Measurements from ENCODE around the gene KRTDAP. TPM values are rescaled to one million over a fixed set of nuclear protein-coding genes. Genes with fewer than 3 reads are reported as not detected.
A peak's percentile ranks its signal among the peaks of the same experiment; 100 is the strongest.
"Not testable (repeated sequence)": the region's sequence is repeated elsewhere in the genome, so short reads cannot be mapped to it uniquely, and the experiment has no call there.

Gene KRTDAP
- total RNA-seq, 1 donor from 2014 or later = not detected

DNA sequence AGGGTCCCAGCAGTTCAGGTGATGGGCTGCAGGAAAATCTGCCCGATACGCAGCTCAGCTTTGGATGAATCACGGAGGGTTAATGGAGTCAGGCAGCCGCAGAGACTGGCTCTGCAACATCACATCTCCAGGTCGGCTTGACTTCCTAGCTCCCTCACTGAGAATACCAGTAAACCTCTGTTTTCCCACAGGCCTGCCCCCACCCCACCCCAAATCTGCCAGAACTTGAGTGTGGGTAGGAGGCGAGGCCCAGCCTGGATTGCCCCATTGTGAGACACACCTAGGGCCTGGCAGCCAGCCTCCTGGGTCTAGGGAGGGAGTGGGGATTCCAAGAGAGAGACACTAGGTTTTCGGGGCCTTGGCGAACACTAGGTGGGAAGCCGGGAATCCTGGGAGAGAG lies 3.7 kb upstream of the KRTDAP start:
- ATAC-seq (no peak), DNase-seq (ENCODE audit: low spot score) (no peak)
- intact Hi-C loops (cut with DNase I) = no loop called here

DNA sequence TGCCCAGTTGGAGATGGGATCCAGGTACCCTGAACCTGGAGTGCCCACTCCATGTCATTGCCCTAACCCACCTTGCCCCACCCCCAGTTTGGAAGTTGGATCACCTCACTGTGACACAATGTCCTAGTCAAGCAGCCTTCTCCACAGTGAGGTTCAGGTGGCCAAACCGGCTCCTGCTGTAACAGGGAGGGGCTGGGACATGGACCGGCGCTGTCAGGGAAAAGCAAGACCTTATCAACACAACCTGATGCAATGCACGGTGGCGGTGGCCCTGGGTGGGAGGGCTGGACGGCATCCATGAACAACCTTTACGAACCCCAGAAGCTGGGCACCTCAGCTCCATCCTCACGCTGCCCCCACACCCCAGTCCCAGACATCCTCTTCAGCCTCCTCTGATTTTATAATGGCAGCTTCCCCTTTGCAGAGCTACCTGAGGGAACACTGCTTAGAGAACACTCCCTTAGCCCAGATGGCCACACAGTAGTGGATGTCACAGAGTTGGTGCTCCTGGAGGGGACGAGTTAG lies 1.6 kb upstream of the KRTDAP start:
- intact Hi-C loops (cut with DNase I) = no loop called here
- ATAC-seq = no peak
- no peak for DNase-seq (ENCODE audit: low spot score)

DNA sequence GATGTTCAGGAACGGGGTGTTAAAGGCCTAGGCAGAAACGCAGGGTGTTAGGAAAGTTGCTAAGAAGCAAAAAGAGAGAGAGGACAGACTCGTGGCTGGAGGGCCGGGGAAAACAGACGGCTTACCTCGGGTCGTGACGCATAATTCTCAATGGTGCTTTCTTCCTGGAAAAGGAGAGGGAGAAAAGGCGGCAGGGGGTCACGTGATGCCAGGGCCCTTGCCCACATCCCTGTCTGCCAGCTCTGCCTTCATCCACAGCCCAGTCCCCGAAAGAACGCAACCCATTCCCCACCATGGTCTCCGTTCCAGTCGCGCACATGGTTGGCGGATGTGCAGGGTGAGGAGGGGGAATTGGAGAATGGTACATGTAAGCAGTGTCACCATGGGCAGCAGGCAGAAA lies 1.6 kb downstream of the KRTDAP start:
- ATAC-seq (no peak), DNase-seq (ENCODE audit: low spot score) (no peak)
- intact Hi-C loops (cut with DNase I) = no loop called here

DNA sequence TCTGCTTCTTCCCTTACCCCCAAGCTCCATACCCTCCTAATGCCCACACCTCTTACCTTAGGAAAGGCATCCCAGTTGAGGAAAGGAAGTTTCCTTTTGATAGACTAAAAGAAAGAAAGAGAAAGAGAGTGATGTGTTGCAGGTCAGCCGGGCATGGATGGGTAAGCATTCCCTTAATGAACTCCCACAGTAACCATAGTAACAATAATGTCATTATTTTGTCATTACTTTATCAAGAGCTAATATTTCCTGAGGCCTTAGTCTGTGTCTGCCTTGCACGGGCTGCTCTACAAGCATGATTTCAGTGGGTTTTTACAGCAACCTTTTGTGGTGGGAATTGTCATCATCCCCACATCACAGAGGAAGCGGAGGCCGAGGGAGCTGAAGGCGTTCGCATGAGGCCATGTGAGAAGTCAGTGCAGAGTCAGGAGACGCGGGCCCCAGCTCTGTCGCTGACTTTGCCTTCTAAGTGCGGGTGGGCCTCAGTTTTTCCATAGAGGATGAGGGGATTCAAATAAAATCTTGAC lies 2.5 kb downstream of the KRTDAP start:
- no peak for ATAC-seq
- intact Hi-C loops (cut with DNase I) = no loop called here
- DNase-seq (ENCODE audit: low spot score) = no peak

DNA sequence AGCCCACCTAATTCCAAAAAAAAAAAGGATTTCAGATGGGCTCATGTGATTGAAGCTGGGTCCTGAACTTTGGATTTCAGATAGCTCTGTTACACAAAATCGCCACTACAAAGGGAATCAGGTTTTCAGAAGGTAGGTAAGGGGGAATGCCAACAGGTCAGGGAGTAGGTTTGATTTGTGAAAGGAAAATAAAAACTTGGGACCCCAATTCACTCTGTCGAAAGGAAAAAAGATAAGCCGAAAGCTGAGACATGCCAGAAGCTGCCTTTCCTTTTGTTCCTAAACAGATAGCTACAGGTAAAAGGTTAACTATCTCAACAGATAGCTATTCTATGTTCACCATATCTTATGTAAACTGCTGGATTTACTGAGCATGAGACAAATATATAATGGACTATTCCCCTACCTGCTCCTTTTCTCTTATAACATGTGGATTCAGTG lies 4.0 kb downstream of the KRTDAP start:
- DNase-seq (ENCODE audit: low spot score) = no peak
- no peak for ATAC-seq
- intact Hi-C loops (cut with DNase I) = no loop called here

DNA sequence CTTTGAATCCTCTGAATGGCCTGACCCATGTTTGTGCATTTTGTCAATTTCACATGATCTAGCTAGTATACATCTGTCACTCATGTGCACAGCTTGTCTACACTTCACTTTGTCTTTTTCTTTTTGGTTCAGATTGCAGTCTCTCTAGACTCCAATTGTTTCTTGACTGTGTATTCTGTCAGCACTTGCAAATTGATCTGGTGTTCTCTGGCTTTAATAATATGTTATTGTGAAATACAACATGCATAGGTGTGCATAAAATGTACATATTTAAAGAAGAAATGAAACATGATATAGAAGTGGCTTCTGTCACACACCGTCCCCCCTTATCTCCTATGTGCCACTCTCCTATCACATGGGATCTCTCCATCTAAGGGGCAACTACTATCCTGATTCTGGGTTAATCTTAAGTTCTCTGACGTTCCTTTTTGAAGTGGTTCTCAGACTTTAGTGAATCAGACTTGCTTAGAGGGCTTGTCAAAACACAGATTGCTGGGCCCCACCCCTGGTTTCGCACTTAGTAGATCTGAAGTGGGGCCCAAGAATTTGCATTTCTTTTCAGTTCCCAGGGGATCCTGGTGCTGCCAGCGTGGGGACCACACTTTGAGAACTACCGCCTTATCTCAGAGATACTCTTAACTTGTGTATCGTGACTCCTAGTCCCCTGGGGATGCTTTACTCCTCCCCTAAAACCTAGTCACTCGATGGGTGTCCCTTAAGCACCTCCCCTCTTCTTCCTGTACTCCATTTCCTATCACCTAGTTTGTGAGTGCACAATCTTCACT lies 5.8 kb downstream of the KRTDAP start:
- DNase-seq (ENCODE audit: low spot score) (no peak), ATAC-seq (no peak)
- intact Hi-C loops (cut with DNase I) = no loop called here

DNA sequence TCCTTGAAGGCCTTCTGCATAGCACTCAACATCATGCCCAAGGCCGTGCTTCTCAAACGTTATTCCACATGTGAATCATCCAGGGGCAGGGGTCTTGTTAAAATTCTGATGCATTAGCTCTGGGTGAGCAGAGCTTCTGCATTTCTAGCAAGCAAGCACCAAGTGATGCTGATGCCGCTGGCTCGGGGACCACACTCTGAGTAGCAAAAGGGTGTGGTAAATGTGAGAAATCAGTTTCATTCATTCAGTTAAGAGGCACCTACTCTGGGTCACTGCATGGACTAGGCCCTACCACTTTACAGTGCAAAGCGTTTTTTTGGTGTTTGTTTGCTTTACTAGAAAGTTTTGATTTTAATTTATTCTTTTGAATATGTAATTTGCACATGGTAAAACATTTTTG lies 7.2 kb downstream of the KRTDAP start:
- ATAC-seq = no peak
- intact Hi-C loops (cut with DNase I) = no loop called here
- no peak for DNase-seq (ENCODE audit: low spot score)

DNA sequence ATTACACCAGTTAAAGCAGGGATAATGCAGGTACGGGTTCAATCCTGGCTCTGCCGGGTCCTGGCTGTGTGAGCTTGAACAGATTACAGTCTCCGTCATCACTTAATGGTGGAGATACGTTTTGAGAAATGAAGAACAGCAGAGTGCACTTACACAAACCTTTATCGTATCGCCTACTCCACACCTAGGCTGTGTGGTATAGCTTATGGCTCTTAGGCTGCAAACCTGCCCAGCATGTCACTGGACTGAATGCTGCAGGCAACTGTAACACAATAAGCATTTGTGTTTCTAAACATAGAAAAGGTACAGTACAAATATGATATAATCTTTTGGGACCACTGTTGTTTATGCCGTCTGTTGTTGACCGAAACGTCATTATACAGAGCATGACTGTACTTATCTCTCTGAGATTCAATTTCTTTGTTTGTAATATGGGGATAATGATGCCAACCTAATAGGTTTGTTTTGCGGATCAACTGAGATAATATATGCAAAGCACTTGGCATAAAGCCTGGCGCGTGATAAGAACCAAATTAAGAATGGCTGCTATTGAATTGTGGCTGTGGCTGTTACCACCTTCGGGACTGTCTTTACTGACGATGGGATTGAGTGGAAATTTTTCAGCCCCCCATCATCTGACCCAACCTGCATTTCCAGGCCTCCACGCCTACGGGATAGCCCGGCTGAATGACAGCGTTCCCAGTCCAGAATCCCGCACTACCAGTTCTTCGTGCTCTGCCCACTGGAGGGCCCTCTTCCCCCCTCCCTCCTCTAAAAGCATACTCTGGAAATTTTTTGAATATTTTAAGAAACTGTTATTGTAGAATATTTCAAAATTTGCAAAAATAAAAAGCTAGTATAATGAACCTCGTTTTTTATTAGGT lies 11.2 kb downstream of the KRTDAP start:
- ATAC-seq = no peak
- DNase-seq (ENCODE audit: low spot score) = no peak
- intact Hi-C loops (cut with DNase I) = no loop called here

DNA sequence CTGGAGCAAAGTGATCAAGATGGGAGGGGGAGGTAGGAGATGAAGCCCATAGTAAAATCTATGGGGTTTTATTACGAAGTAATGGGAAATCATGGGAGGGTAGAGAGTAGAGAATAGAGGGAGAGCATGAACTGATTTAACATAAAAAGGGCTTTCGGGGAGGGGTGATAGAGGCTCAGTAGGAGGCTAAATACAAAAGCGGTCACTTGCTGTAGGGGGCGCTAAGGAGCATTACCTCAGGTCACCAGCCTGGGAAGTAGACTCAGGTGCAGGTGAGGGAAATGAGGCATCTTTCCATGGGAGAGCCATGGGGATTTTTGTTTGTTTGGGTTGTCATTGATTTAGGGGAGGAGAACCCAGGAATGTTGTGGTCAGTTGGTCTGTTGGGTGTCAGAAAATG lies 14.1 kb downstream of the KRTDAP start:
- ATAC-seq (no peak), DNase-seq (ENCODE audit: low spot score) (no peak)
- intact Hi-C loops (cut with DNase I) = no loop called here

DNA sequence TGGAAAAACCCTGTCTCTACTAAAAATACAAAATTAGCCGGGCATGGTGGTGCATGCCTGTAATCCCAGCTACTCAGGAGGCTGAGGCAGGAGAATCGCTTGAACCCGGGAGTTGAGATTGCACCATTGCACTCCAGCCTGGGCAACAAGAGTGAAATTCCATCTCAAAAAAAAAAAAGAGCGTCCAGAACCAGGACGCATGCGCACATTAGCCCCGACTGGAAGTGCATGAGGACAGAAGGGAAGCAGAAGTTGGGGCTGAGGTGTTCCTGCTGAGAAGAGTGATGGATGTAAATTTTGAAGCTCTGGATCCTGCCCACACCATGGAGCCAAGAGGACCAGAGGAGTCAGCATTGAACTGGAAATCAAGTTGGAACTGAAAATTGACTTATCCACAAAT lies 15.7 kb downstream of the KRTDAP start:
- DNase-seq (ENCODE audit: low spot score); intact Hi-C loops (cut with DNase I); ATAC-seq: not testable (repeated sequence)

DNA sequence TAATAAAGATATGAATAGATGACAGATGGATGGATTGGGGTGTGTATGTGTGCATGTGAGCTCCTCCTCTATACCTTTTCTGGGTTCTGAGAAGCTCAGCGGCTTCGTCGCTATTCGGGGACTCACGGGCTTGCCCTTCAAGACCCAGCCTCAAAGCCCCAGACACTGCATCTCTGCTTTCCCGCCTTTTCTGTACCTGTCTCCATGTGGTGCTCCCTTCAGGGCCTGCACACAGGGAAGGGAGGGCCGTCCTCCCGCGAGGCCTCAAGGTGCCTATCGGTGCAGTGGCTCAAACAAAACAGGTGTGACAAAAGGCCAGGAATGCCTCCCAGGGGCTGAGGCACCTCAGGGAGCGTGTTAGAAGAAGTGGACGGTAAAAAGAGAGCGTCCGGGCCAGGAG lies 16.2 kb downstream of the KRTDAP start:
- ATAC-seq (no peak), DNase-seq (ENCODE audit: low spot score) (no peak)
- intact Hi-C loops (cut with DNase I) = no loop called here

DNA sequence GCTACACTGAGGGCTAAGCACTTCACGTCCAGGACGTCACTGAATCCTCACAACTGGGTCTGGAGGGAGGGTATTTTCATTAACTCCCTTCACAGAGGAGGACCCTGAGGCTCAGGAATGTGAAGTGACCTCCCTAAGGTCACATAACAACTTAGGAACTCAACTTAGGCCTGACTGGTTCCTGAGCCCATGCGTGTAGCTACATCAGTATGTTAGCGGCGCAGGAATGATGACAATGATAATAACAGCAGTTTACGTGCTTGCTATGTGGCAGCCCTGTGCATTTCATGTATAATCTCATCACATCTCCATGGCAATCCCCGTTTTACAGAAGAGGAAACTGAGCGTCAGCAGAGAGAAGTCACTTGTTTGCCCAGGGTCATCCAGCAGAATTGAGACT lies 18.3 kb downstream of the KRTDAP start:
- intact Hi-C loops (cut with DNase I) = no loop called here

DNA sequence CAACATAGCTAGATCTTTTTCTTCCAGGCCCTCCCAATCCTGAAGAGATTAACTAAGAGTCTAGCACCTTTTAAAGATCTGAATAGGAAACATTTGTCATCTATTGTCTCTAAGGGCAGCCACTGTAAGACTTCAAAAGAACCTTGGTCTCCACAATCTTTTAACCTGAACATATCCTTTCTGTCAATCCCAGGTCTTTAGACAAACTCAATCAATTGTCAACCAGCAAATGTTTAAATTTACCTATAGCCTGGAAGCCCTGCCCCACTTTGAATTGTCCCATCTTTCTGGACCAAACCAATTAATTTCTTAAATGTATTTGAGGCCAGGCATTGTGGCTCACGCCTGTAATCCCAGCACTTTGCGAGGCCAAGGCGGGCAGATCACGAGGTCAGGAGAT lies 19.2 kb downstream of the KRTDAP start:
- not testable (repeated sequence) for ATAC-seq; DNase-seq (ENCODE audit: low spot score)

More for the DNA sequence above, 18.3 kb downstream of the KRTDAP start:
- ATAC-seq (no peak), DNase-seq (ENCODE audit: low spot score) (no peak)

DNA sequence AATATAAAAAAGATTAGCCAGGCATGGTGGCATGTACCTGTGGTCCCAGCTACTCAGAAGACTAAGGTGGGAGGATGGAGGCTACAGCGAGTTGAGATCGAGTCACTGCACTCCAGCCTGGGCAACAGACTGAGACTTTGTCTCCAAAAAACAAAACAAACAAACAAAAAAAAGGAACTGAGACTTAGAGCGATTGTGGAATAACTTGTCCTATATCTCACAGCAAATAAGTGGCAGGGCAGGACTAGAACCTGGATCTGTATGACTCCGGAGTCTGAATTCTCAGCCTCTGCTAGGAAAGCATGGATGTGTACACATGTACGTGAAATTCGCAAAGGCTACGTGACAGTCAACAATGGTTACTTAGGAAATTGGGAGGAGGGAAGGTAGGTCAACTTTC lies 20.1 kb downstream of the KRTDAP start:
- intact Hi-C loops (cut with DNase I) = no loop called here
- ATAC-seq = no peak
- DNase-seq (ENCODE audit: low spot score) = no peak

More for the DNA sequence above, 19.2 kb downstream of the KRTDAP start:
- intact Hi-C loops (cut with DNase I) = not testable (repeated sequence)

DNA sequence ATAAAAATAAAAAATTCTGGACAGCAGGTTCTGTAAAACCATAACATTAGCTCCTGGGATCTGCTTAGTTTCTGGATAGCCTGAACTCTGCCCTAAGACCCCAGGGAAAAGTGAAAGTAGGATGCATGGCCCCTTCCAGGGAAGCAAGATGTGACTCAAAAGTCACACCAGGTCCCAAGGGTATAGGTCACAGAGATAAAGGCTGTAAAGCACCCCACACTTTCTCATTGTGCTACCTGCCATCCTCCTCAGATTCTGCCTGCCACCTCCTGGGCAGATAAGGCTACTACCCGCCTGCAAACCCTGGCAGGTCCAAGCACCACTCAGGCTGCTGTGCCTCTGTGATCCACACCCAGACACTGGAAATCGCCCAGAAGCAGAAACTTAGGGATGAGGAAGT lies 21.6 kb downstream of the KRTDAP start:
- intact Hi-C loops (cut with DNase I) = no loop called here
- no peak for DNase-seq (ENCODE audit: low spot score)
- ATAC-seq = peak; percentile 62

DNA sequence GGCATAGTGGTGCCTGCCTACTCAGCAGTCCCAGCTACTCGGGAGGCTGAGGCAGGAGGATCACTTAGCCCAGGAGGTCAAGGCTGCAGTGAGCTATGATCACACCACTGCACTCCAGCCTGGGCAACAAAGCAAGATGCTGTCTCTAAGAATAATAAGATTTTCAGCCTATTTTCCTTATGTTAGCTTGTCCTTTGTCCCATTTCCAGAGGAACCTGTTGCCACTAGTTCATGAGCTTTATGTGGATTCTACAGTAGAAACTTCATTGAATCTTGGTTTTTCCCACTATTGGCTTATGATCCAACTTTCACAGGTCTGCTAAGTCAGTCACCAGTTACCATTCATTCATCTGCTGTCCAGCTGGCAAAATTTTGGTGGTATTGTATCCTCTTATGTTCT lies 24.0 kb downstream of the KRTDAP start:
- DNase-seq (ENCODE audit: low spot score) (no peak), ATAC-seq (no peak)
- intact Hi-C loops (cut with DNase I) = no loop called here

DNA sequence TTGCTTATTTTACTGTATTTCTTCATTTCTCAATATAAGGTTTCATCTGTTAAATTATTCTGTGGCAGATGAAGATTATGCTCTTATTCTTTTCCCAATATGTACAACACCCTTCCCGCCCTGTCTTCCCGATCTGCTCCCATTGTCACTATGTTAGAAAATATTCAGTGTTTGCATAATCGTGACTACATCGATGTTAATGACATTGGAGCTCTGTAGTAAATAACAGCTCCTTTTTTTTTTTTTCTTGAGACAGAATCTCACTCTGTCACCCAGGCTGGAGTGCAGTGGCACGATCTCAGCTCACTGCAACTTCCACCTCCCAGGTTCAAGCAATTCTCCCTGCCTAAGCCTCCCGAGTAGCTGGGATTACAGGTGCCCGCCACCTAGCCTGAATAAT lies 27.3 kb downstream of the KRTDAP start:
- DNase-seq (ENCODE audit: low spot score); intact Hi-C loops (cut with DNase I): not testable (repeated sequence)

DNA sequence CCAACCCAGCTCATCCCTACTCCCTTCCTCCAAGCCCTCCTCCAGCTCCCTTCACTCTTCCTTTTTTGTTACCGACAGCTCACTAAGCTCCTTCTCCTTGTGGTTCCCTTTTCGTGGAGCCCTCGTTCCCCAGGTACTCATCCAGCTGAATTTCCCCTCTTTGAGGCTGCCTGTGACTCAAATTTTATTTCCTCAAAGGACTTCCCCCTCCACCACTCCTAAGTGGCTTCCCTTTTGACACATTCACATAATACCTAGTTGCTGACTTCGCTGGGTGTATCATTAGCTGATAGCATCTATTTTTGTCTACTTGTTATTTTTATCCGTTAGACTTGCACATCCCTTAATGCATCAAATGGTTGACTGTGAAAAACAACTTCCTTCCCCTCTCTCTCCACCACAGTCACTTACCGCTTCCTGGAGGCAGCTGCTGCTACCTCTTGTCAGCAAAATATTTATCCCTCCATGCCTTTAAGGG lies 27.7 kb downstream of the KRTDAP start:
- intact Hi-C loops (cut with DNase I) = no loop called here

More for the DNA sequence above, 27.3 kb downstream of the KRTDAP start:
- not testable (repeated sequence) for ATAC-seq

DNA sequence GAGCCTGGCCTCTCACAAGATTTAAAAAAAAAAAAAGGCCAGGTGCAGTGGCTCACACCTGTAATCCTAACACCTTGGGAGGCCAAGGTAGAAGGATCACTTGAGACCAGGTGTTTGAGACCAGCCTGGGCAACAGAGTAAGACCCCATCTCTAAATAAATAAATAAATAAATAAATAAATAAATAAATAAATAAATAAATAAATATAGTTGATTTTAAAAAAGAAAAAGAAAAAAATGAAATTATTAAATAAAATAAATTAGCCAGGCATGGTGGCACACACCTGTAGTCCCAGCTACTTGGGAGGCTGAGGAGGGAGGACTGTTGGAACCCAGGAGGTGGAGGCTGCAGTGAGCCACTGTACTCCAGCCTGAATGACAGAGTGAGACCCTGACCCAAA lies 28.5 kb downstream of the KRTDAP start:
- intact Hi-C loops (cut with DNase I); DNase-seq (ENCODE audit: low spot score); ATAC-seq: not testable (repeated sequence)

More for the DNA sequence above, 27.7 kb downstream of the KRTDAP start:
- DNase-seq (ENCODE audit: low spot score) = no peak
- ATAC-seq = peak; percentile 55
